ENCODE measurements around the gene ACOT4.

DNA sequence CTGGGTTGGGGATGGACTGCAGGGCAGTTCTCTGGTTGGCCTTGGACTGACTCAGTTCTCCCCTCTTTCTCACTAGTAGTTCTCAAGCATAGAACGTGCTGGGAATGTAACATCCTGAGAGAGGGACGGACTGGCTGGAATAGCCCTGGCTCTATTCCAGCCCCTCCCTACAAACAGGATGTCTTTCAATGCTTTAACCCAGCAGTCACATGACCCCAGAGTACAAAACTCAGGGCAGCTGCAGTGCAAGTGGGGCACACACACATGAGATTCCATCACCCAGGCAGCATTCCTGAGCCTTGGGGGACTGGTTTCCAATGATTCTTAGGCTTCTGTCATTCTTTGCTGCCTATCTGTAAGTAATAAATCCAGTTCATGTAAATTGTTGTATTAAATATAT lies 19.0 kb downstream of the ACOT4 start:
- TF ChIP-seq, protein P1, sequence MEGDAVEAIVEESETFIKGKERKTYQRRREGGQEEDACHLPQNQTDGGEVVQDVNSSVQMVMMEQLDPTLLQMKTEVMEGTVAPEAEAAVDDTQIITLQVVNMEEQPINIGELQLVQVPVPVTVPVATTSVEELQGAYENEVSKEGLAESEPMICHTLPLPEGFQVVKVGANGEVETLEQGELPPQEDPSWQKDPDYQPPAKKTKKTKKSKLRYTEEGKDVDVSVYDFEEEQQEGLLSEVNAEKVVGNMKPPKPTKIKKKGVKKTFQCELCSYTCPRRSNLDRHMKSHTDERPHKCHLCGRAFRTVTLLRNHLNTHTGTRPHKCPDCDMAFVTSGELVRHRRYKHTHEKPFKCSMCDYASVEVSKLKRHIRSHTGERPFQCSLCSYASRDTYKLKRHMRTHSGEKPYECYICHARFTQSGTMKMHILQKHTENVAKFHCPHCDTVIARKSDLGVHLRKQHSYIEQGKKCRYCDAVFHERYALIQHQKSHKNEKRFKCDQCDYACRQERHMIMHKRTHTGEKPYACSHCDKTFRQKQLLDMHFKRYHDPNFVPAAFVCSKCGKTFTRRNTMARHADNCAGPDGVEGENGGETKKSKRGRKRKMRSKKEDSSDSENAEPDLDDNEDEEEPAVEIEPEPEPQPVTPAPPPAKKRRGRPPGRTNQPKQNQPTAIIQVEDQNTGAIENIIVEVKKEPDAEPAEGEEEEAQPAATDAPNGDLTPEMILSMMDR (conservative IDR thresholded peaks at IDR 0.05; ENCODE audit: low read depth, low read length): no peak
- TF ChIP-seq EZH2 (IDR thresholded peaks at IDR 0.05; ENCODE audit: low read length, unreplicated experiment) (no peak), EZH2phosphoT487 (IDR thresholded peaks at IDR 0.05; ENCODE audit: borderline replicate concordance, low read length) (no peak)

Data from PC-3 (cell line).